ENCODE measurements around the gene GPR55. TPM values are rescaled to one million over a fixed set of nuclear protein-coding genes. Genes with fewer than 3 reads are reported as not detected.

GPR55 gene
- total and polyA plus RNA-seq, 2 donors (not counting 1 experiment from before 2014, with no cell fraction given), result 3.0 to 4.1 TPM

DNA sequence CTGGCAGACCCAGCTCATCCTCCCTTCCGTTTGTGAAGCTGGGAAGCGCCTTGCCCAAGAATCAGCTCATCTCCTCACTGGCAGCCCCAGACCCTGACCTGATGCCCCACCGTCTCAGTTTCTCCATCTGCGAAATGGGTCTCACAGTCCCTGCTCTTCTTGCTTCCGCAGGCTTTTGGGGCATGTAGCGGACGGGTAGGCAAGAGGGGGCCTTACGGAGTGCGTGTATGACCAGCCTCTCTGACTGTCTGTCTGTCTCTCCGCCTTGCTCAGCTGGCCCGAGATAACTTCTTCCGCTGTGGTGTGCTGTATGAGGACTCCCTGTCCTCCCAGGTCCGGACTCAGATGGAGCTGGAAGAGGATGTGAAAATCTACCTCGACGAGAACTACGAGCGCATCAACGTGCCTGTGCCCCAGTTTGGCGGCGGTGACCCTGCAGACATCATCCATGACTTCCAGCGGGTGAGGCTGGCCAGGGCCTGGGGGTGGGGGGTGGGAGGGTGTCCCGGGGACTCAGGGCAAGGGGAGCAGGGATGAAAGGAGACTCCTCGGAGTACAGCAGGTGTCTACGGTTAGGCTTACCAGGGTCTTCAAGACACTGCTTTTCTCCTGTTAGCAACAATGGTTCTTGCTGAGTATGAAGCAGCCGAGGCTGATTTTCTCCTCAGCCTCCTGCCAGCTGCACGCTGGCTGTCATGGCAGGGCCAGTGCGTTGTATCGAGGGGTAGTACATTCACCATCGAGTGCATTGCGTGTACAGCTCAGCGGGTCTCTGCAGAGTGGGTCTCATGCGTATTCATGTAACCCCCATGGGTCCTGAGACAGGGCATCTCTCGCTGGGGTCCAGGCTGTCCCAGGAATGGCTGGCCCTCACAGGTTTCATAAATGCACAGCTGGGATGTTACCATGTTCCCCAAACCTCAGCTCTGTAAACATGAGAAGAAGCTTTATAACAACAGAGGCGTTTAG, 49.4 kb downstream of the GPR55 start:
- no peak for ATAC-seq (ENCODE audit: low read depth)
- H3K4me1 ChIP-seq (ENCODE audit: control insufficient read depth in 2 of 2, insufficient read depth in 2 of 2, low read length in 2 of 2), result peaks cover 84 to 89% of the 10 kb centered on the region in 2 donors
- no peak overlapping the region for H2AFZ ChIP-seq (ENCODE audit: insufficient read depth, low read depth, low read length, poor library complexity, severe bottlenecking)
- Mint-ChIP-seq H3K4me3 (no peak overlapping the region), H3K27ac (peak overlapping the region; percentile 71), H3K4me1 (peaks cover 65% of the 10 kb centered on the region), H3K9me3 (ENCODE audit: insufficient read depth) (no peaks in the 10 kb centered on the region), H3K27me3 (no peaks in the 10 kb centered on the region)
- intact Hi-C loops (cut with micrococcal nuclease), result loop anchor here (10.0 kb wide), 1 partner anchor 519 kb away; the partner anchor contains the start of gene B3GNT7
- H3K9ac ChIP-seq (ENCODE audit: low read length), result no peak overlapping the region
- peak overlapping the region; percentile 85 for H3K4me2 ChIP-seq (replicated peaks; ENCODE audit: low read depth, low read length, poor library complexity, severe bottlenecking)
- no peak for TF ChIP-seq CTCF (IDR thresholded peaks at IDR 0.05)
- no peak for TF ChIP-seq EZH2 (IDR thresholded peaks at IDR 0.05; ENCODE audit: borderline replicate concordance, insufficient read depth, low read depth, low read length, poor library complexity, severe bottlenecking)
- no peak for DNase-seq
- peaks cover 0 to 24% of the 10 kb centered on the region in 2 experiments for H3K36me3 ChIP-seq (replicated peaks in 1 of 2; ENCODE audit: control extremely low read depth in 1 of 2, control insufficient read depth in 1 of 2, extremely low read depth in 1 of 2, insufficient read depth in 2 of 2, low read length in 1 of 2)
- ChIA-PET CTCF (interaction anchor here (1.4 kb wide), 1 partner anchor 8 kb away, joined by 5 read pairs; no protein-coding TSS in a partner anchor), POLR2A (interaction anchor here (0.7 to 1.3 kb wide), 2 partner anchors 11 to 35 kb away, joined by 3 read pairs; partner anchors contain the start of gene ITM2C)
- H4K20me1 ChIP-seq (ENCODE audit: control insufficient read depth, insufficient read depth, low read length, poor library complexity, severe bottlenecking), result no peaks in the 10 kb centered on the region
- peaks cover 0 to 7% (median 0%) of the 10 kb centered on the region in 3 donors for H3K9me3 ChIP-seq (ENCODE audit: control extremely low read depth in 1 of 3, control insufficient read depth in 2 of 3, insufficient read depth in 1 of 3, low read length in 2 of 3)
- H3K4me3 ChIP-seq (ENCODE audit: control extremely low read depth in 1 of 5, extremely low read depth in 1 of 5, insufficient read depth in 1 of 5, low read depth in 2 of 5, low read length in 4 of 5), result no peak overlapping the region
- peak overlapping the region in 1 of 2 donors; percentile 90 for H3K27ac ChIP-seq (ENCODE audit: low read length in 2 of 2)
- WGBS (ENCODE audit: insufficient coverage), result 95% methylated on average over 31 of the region's 34 CpGs
- no peaks in the 10 kb centered on the region for H3K27me3 ChIP-seq (replicated peaks in 1 of 4; ENCODE audit: control extremely low read depth in 1 of 4, control insufficient read depth in 3 of 4, insufficient read depth in 4 of 4, low read length in 3 of 4)
- peaks cover 35% of the 10 kb centered on the region for H3K79me2 ChIP-seq (ENCODE audit: control insufficient read depth, insufficient read depth, low read length)

Measured in B cell (primary cell).